ENCODE results near the gene PIP5K1C. TPM values are rescaled to one million over a fixed set of nuclear protein-coding genes. Genes with fewer than 3 reads are reported as not detected.

Gene PIP5K1C
- total and polyA plus RNA-seq, 9 of the 15 experiments (the other 6 are each of a cell fraction or from before 2014, with no cell fraction given), result 0.38 to 22.1 (median 4.1) TPM

- POLR2A ChIA-PET, result interaction anchor here (1.2 kb wide), 1 partner anchor 10 kb away, joined by 3 read pairs; no protein-coding TSS in a partner anchor
- no peak overlapping the region for H3K4me3 ChIP-seq
- DNase-seq (ENCODE audit: extremely low read depth in 1 of 4, low spot score in 3 of 4), result peak; percentile 39 to 58 (median 52)
- BruUV-seq (replicated peaks), result no TSS peak
- no peak overlapping the region for H3K27ac ChIP-seq (ENCODE audit: extremely low read depth, low read depth, low read length)
- H3K9me1 ChIP-seq (ENCODE audit: control insufficient read depth, insufficient read depth, low read length), result no peaks in the 10 kb centered on the region
- CTCF ChIA-PET (ENCODE audit: low intra/inter-chr PET ratio), result no interaction called here
- H3K9me3 ChIP-seq (replicated peaks; ENCODE audit: control insufficient read depth, insufficient read depth, low read depth, low read length), result no peaks in the 10 kb centered on the region
- H3K9ac ChIP-seq (ENCODE audit: insufficient read depth in 1 of 2, low read depth in 2 of 2, low read length in 2 of 2), result no peak overlapping the region
- intact Hi-C loops (cut with micrococcal nuclease) (loop anchor here (2.0 to 5.0 kb wide), 3 partner anchors 42 to 127 kb away; partner anchors contain the start of gene MRPL54), in situ Hi-C loops (cut with MboI) (no loop called here)
- no peaks in the 10 kb centered on the region for H3K36me3 ChIP-seq (ENCODE audit: control insufficient read depth, insufficient read depth, low read length)
- no peaks in the 10 kb centered on the region for H3K27me3 ChIP-seq (ENCODE audit: control insufficient read depth in 2 of 2, insufficient read depth in 2 of 2, low read length in 2 of 2)
- peak overlapping the region; percentile 77 for H2AFZ ChIP-seq (ENCODE audit: low read depth, low read length)
- no peaks in the 10 kb centered on the region for H4K20me1 ChIP-seq (replicated peaks; ENCODE audit: control insufficient read depth, insufficient read depth, low read length)
- no peak for FAIRE-seq
- H3K4me2 ChIP-seq (ENCODE audit: insufficient read depth, low read length), result no peak overlapping the region; the same call in 1 of the 2 replicates
- peaks cover 7 to 31% of the 10 kb centered on the region in 2 experiments; a peak in 3 of 5 replicates for H3K4me1 ChIP-seq (replicated peaks in 1 of 2; ENCODE audit: control insufficient read depth in 2 of 2, insufficient read depth in 2 of 2, low read length in 2 of 2)
- WGBS (ENCODE audit: insufficient coverage, low coverage, missing lambda C conversion rate), result 12% methylated on average over 8 of the region's 9 CpGs
- ATAC-seq, result no peak; the same call in 1 of the 3 replicates
- H3K79me2 ChIP-seq (ENCODE audit: control insufficient read depth, insufficient read depth, low read length), result no peaks in the 10 kb centered on the region
- TF ChIP-seq TAF9B (IDR thresholded peaks at IDR 0.05; ENCODE audit: partially characterized antibody), result no peak
- peak; percentile 65 for TF ChIP-seq ESRRA (IDR thresholded peaks at IDR 0.05; ENCODE audit: borderline replicate concordance, low read depth)
- no peak for TF ChIP-seq ZNF12 (CRISPR knock-in tag; IDR thresholded peaks at IDR 0.05)
- 0 out of 2 replicates have a peak, but pooled peaks have one; percentile 18 for TF ChIP-seq ZBTB33 (CRISPR knock-in tag; IDR thresholded peaks at IDR 0.05)
- no peak; the same call in 1 of the 2 replicates for TF ChIP-seq NR2C1 (IDR thresholded peaks at IDR 0.05)
- TF ChIP-seq NR2C1 (tag; IDR thresholded peaks at IDR 0.05), result peak; percentile 10; the same call in 1 of the 2 replicates
- no peak for TF ChIP-seq SP2 (IDR thresholded peaks at IDR 0.05; ENCODE audit: extremely low read depth, low read depth, low read length, poor library complexity, severe bottlenecking)
- TF ChIP-seq TSC22D4 (tag; IDR thresholded peaks at IDR 0.05), result no peak
- TF ChIP-seq TFAP4 (CRISPR knock-in tag; IDR thresholded peaks at IDR 0.05; ENCODE audit: borderline replicate concordance), result peak; percentile 57
- TF ChIP-seq ZBTB7A (IDR thresholded peaks at IDR 0.05; ENCODE audit: borderline replicate concordance, control insufficient read depth, low read depth, low read length), result peak; percentile 31; the same call in 1 of the 2 replicates
- no peak for TF ChIP-seq GTF2A2 (tag; IDR thresholded peaks at IDR 0.05)
- peak; percentile 67; the same call in 1 of the 2 replicates for TF ChIP-seq ZNF512 (tag; IDR thresholded peaks at IDR 0.05)
Measured at GRCh38 chr19:3720349-3720917, 20.2 kb upstream of the PIP5K1C start.
